HG03135 (cell line): Measurements from ENCODE around the gene OBSL1.

Experiments used
- ATAC-seq: cut with Tn5 transposase; IDR thresholded peaks from one replicate; pipeline ENCODE4 v1.9.1; 2021; ENCODE audit warnings: mild to moderate bottlenecking, moderate library complexity; ENCODE audit not compliant: unreplicated experiment

The OBSL1 gene

GRCh38 chr2:219536967-219537366 is 34.4 kb downstream of the OBSL1 start:
- ATAC-seq: no peak

DNA sequence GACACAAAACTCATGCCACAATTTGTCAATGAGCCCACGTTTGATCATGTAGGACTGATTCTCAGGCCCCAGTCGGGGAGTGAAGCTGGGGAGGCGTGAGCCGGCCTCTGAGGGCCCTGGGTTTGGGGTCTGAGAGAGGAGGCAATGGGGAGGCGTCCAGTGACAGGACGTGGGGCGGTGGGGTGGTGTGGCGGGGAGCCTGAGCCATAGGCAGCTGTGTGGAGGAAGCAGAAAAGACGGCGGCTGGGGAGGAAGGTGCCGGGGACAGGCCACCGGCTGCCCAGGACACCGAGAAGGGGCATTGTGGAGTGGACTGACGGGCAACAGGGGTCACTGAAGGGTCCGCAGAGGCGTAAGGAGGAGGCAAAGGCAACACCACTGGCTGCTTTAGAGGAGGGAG is 34.9 kb downstream of the OBSL1 start:
- ATAC-seq: no peak

- no peak for ATAC-seq
These were observed 37.2 kb downstream of the OBSL1 start for GRCh38 chr2:219533930-219534661.

- ATAC-seq: no peak
These were observed 39.0 kb downstream of the OBSL1 start for GRCh38 chr2:219532378-219532649.

GRCh38 chr2:219531639-219532377 is 39.5 kb downstream of the OBSL1 start:
- ATAC-seq: no peak

GRCh38 chr2:219530048-219530963 is 41.0 kb downstream of the OBSL1 start:
- peak; percentile 86 for ATAC-seq

DNA sequence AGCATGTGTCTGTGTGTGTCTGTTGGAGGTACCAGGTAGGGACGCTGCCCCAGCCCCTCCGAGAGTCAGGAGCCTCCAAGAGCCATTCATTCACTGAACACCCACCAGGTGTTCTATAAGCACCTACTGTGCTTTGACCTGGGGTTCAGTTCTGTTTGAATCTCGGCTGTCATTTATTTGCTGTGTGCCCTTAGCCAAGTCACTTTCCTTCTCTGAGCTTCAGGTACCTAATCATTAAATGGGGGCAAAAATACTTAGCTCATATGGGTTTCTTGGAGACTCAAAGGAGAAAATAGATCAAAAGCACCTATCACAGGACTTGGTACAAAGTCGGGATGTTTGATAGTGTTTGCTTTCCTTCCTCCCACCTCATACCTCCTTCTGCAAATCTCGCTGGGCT is 43.9 kb downstream of the OBSL1 start:
- ATAC-seq: no peak

DNA sequence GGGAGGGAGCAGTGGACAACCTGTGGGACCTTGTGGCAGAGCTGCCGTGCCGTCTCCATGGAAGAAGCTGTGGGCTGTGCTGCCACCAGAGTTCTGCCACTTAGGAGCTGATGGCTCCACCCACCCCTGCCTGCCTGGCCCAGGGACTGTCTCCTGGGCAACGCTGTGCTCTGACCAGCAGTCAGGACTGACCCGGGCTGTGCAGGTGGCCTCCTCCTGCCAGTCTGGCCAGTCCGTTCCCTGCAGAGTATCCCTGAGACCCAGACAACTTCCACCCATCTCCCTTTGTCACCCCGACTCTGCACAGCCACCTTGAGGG is 44.3 kb downstream of the OBSL1 start:
- ATAC-seq: no peak

- ATAC-seq: no peak
These were observed 44.8 kb downstream of the OBSL1 start for GRCh38 chr2:219526320-219527075.

GRCh38 chr2:219525533-219526232 is 45.7 kb downstream of the OBSL1 start:
- no peak for ATAC-seq

DNA sequence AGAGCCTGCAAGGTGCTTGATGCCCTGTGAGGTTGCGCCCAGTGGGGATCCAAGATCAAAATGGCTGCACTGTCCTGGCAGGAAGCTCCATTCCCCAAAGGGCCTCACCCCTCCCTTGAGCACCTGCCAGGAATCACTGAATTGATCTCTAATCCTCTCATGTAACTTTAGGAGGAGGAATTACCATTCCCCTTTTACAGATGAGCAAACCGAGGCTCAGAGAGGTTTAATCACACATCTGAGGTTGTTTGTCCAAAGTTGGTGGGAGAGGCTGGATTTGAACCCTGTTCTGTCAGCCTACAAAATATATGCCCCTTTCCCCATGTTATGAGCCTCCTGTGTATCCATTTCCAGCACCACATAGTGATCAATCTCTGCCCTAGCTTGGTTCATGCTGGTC is 46.5 kb downstream of the OBSL1 start:
- no peak for ATAC-seq

DNA sequence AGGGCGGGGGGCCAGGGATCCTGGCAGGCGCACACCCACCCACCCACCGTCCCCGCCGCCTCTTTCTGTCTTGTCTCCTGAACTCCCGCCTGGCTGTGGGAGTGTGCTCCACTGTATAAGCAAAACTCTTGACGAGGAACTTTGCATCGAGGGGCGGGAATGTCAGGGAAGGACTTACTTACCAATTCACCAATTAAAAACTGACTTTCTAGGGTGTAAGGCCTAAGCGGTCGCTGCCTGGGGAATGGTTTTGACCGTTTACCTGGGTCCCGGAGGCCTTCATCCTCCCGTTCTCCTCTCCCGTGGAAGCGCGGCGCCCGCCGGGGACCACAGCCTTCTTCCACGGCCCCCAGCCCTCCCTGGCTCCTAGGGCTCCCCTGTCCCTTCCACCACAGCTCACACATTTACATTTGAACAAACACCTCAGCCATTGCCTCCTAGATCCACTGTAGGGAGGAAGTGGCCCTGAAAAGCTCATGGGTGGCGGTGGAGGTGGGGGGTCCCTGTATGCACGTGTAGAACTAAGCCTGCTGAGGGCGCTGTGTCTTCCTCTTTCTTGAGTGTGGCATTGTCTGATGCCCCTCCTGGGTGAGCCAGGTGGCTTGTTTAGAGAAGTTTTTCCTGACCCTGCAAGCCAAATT is 48.2 kb downstream of the OBSL1 start:
- no peak for ATAC-seq

DNA sequence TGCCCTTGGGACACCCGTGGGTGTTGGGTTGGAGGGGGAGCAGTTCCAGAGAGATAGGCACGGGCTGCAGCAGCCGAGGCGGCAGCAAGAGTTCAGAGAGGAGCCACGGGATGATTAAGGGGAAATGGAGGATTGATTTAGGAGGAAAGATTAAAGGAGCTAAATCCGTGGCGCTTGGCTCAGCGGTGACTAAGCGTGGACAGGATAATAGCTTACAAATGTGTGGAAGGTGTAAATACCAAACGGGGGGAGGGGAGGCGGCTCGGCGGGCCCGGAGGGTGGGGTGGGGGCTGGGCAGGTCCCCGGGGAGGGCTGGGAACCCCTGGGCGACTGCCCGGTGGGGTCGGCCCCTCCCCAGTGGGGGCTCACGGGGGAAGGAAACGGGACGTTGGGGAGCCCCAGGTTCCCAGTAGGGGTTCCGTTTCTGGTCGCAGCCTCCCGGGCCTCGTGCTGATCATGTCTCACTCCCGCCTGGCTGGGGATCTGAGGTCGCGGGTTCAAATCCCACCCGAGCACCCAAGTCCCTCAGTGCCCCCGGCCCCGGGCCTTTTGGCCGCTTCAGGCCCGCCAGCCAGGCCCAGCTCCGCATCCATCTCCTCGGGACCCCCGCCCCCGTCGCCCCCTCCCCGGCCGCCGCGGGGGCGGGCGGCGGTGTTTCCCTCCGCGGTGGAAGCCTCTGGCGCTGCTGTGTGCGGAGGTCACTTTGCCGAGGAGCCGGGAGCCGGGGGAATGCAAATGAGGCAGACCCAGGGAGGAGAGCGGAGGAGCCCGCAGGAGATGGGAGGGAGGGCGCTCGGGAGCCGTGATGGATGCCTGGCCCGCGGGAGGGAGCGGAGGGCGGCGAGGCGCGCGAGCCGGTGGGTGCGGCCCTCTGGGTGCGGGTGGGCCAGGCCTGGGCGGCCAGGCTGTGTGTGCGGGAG is 49.0 kb downstream of the OBSL1 start:
- ATAC-seq: no peak

DNA sequence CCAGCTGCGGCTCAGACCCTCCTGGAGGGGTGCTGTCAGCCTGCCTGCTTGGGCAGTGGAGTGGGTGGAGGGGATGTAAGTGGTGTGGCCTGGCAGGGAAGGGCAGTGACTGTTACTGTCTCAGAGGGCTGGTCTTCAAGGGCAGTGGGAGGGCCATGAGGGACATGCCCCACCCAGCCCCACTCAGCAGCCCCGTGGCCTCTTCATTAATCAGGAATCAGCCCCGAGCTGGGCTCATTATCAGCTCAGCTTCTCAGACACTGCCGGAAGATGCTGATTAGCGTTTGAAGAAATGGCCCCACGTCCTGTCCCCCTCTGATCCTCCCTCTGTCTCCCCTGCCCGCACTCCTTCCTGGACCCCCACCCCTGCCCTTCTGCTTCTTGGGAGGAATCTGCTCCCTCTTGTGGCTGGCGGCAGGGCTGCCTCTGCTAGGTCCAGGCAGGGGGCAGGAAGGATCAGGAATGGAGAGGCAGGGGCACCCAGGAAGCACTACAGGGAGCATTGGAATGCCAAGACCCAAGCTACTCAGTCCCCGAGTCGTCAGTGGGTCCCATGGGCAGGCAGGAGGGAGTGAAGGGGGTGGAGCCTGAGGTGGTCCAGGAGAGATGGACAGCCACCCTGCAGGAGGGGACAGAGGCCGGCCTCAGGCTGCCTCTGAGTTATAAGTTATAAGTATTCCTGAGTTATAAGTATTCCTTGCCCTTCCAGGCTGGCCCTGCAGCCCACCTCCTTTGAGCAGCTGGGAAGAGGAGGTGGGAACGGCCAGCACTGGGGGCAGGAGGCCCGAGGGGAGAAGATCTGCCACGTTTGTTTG is 50.1 kb downstream of the OBSL1 start:
- ATAC-seq: no peak

- no peak for ATAC-seq
These were observed 51.3 kb downstream of the OBSL1 start for GRCh38 chr2:219520079-219520478.

DNA sequence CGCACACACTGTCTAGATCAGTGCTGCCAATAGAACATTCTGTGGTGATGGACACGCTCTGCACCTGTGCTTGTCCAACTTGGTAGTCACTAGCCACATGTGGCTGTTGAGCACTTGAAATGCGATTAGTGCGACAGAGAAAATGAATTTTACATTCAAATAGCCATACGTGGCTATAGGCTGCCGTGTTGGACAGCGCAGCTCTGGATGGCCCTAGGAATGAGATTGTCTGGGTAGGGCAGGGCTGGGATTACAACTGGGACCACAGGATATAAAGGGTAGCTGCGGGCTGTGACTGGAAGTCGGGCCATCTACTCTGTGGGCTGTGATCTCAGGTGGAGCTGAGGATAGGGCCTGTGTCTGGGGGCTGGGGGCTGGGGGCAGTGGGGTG is 51.8 kb downstream of the OBSL1 start:
- no peak for ATAC-seq

DNA sequence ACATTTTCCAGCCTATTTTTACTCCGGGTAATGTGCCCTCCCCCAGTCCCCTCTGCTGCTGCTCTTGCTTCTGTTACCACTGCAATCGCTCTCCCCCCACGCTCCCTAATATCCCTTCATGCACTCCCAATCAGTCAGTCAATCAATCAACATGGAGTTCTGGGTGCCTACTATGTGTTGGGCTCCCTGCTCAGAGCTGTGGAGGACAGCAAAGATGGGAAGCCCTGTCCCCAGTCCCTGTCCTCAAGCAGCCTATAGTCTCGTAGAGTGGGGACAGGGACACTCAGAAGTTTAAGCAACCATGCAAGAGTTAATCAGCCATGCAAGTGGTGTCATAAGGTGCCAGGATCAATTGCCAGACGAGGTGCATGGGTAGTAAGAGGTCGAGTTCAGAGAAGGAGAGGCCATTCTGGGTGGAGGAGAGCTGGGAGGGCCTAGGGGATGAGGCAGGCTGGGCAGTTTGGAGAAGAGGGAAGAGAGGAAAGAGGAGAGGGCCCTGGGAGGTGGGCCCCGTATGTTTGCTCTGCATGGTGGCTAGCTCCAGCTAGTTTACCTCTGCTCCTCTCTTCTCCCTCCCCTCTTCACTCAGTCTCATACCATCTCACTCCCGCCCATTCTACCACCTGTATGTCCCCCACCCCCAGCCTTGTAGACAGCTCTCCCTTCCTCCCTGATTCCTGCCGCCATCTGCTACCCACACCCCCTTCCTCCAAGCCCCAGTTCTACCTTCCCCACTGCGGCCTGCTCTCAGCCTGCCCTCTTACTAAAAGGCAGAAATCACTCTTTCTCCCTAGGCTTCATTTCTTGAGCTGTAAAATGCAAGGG is 53.2 kb downstream of the OBSL1 start:
- ATAC-seq: no peak
